Stimulated activated naive CD8-positive, alpha-beta T cell treated with anti-CD3 and anti-CD28 coated beads, Interleukin-15, Interleukin-2, amounts not matched to agents 100 U/mL and 50 U/mL, for 24 hours (primary cell): ENCODE measurements around the gene NEK10.
"Not testable (repeated sequence)": the region's sequence is repeated elsewhere in the genome, so short reads cannot be mapped to it uniquely, and the experiment has no call there.

ENCODE experiments used
- ATAC-seq: fragments of 150-1000 bp; cut with Tn5 transposase; one replicate; pipeline ENCODE4 v1.10.0; 2021
- DNase-seq: peaks from one replicate; pipeline ENCODE4 v3.0.0; 2021

Gene NEK10

DNA sequence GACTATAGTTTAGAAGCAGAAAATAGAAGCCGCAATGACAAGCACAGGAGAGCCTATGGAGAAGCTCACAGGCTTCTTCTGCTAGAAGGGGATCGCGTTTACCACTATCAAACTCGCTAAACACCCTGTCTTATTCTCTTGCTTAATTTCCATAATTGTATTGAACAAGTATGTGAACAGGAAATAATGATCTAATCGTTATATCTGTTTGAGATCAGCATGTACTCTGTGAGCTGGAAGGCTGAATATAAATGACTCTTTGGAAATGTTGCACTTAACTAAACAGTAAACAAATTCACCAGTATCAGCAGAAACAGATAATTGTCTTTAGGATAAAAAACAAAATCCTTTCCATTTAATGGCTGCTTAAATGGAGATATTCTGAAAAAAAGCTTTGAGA, 15.0 kb downstream of the NEK10 start:
- ATAC-seq = no peak
- DNase-seq = no peak

DNA sequence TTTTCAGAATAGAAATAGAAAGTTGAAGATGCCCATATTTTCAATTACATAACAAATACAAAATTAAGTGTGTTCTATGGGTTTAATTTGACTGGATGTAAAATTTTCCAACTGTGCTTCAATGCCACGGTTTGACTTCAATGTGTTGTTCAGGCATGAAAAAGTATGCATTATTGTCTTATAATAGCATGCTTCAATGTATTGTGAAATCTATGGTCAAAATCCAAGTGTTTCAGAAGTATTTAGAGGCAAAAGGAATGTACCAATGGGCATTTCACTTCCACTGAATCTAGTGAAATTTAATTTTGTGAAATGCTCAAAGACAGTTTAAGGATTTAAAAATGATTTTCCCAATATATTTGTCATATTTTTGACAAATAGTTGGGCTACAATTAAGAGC, 16.0 kb downstream of the NEK10 start:
- DNase-seq = no peak
- ATAC-seq = no peak

- no peak for ATAC-seq
- no peak for DNase-seq
These were observed 17.1 kb downstream of the NEK10 start for GRCh38 chr3:27352047-27352446.

- no peak for ATAC-seq
These were observed 19.4 kb downstream of the NEK10 start for GRCh38 chr3:27349832-27350231.

DNA sequence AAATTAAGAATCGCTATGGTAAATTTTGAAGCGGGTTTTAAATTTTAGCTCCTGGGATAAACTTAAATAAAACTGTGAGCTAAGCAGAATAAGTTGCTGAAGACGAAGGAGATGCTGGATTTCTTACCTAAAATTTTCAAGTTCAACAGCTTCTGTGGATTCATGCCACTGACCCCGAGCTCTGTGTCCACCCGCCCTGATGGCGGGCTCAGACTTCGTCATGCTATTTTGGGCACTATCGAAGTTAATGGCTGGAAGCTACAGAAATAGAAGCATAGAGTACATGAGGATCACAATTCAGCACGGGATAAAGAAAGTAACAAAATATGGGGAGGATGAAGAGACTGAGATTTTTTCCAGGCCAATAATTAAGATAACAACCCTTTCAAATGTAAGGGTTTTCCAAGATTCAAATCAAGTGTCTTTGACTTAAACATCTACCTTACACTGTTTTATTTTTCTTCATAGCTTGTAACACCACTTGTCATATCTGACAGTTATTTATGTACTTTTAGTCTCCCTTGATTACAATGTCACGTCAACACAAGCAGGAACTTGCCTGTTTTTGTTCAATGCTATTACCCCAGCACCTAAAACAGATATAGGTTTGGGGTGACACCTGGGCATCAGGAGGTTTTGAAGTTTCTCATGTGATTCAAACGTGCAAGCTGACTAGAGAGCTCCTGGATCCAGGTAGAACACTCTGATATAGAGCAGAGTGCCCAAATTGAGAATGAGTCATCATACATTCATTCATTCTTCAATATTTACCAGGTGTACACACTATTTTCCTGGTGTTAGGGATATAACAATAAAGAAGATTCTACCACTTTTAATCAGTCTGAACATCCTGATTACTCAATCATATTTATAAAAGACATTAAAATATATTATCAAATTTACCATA, 23.0 kb downstream of the NEK10 start:
- no peak for DNase-seq
- ATAC-seq = no peak

More at GRCh38 chr3:27349832-27350231, 19.4 kb downstream of the NEK10 start:
- DNase-seq = no peak

GRCh38 chr3:27345493-27345892, 23.7 kb downstream of the NEK10 start:
- DNase-seq (no peak), ATAC-seq (no peak)

- no peak for ATAC-seq
- no peak for DNase-seq
These were observed 24.1 kb downstream of the NEK10 start for GRCh38 chr3:27345045-27345444.

- ATAC-seq (no peak), DNase-seq (no peak)
These were observed 25.0 kb downstream of the NEK10 start for GRCh38 chr3:27344192-27344591.

- DNase-seq (no peak), ATAC-seq (no peak)
These were observed 26.9 kb downstream of the NEK10 start for GRCh38 chr3:27342267-27342666.

- no peak for DNase-seq
- no peak for ATAC-seq
These were observed 28.6 kb downstream of the NEK10 start for GRCh38 chr3:27340534-27340933.

- DNase-seq (no peak), ATAC-seq (no peak)
These were observed 33.6 kb downstream of the NEK10 start for GRCh38 chr3:27335571-27335970.

DNA sequence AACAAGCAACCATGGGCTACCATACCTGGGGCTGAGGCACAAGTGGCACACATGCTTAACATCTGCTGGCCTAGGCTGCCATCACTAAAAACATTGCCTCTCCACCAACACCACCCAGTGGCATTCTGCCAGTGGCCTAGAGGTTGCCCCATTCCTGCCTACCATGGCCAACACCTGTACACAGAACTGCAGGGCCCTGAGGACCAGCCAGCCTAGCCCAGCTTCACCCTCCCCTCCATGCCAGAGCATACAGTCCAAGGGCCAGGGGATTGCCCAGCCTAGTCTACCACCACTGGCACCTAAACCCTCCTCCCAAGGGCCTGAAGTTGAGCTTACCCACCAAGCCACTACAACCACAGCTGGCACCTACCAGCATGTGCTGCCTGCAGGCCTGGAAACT, 35.3 kb downstream of the NEK10 start:
- no peak for ATAC-seq
- DNase-seq = no peak

DNA sequence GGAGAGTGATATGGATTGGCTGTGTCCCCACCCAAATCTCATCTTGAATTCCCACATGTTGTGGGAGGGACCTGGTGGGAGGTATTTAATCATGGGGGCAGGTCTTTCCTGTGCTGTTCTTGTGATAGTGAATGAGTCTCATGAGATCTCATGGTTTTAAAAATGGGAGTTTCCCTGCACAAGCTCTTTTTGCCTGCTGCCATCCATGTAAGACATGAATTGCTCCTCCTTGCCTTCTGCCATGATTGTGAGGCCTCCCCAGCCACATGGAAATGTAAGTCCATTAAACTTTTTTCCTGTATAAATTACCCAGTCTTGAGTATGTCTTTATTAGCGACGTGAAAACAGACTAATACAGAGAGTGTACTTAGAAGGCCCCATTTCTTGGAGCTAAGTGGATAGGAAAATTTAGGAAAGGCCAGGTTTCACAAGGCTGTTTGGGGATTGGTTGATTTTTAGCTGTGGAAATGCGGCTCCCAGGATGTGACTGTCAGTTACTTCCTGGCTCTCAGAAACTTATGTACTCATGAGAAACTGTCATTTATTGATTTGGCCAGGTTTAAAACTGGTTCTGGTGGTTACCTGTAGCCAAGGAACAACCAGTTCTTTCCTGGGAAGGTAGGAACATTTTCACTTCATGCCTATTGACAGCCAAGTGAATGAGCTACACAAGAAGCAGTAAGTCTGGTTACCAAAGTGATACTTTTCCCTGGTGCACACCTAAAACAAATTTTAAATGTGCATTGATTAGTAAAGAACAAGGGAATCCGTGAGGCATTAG, 40.0 kb downstream of the NEK10 start:
- not testable (repeated sequence) for DNase-seq, ATAC-seq

DNA sequence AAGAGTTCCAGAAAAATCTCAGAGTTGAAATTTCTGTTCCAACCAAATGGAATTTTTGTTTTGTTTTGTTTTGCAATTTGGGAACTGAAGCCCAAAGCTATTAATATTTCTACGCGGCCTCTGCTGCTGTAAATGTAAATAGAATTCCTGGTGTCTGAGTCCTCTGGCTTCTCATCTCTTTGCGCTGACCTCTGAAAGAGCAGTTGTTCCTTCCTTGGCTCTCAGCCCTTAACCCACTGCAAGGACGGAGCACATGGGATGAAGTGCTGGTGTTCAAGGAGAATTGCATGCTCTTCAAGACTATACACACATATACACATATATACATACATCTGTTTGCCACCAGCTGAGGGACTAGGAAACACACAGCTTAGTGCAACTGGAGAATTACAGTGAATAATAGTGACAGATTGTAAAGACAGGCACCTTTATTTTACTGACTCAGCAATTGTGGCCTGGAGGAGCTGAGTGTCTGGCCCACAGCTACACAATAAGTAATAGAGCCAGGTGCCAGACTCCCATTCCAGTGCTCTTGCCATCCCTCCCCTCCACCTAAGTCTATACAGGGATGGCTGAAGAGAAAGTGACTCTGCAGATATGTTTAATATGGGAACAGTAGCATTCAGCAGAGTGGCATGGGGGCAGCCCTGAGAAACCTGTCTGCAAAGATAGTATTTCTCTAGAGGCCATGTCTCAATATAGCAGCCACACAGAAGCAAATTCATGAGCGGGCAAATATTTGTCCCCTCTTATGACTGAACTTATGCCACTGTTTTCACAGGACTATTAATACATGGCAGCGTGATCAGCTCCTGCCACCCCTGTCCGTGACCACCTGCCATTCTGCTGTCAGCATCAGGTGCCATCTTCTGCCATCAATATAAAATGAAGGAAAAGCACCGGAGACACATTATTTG, 42.3 kb downstream of the NEK10 start:
- no peak for DNase-seq

GRCh38 chr3:27326202-27326601, 43.0 kb downstream of the NEK10 start:
- no peak for ATAC-seq
- no peak for DNase-seq

More for the DNA sequence above, 42.3 kb downstream of the NEK10 start:
- ATAC-seq = no peak

DNA sequence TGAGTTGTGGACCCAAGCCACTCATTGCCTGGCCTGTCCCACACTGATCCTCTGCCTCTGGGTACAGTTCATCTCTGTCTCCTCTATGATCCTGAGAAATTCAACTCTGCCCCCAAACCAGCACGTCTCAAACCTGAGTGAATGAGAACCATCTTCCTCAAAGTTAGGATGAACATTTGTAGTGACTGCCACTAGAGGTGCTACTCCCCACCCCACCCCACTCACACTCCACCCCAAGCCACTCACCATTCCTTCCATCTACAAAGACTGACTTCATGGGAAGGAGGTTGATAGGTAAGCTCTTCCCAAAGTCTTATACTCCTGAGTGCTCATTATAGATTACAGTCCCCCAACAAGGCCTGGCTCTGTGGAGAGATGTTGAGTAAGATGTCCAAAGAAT, 43.8 kb downstream of the NEK10 start:
- no peak for DNase-seq
- ATAC-seq = no peak

GRCh38 chr3:27324686-27325085, 44.5 kb downstream of the NEK10 start:
- DNase-seq = no peak
- no peak for ATAC-seq

GRCh38 chr3:27323087-27323570, 46.1 kb downstream of the NEK10 start:
- ATAC-seq = no peak

DNA sequence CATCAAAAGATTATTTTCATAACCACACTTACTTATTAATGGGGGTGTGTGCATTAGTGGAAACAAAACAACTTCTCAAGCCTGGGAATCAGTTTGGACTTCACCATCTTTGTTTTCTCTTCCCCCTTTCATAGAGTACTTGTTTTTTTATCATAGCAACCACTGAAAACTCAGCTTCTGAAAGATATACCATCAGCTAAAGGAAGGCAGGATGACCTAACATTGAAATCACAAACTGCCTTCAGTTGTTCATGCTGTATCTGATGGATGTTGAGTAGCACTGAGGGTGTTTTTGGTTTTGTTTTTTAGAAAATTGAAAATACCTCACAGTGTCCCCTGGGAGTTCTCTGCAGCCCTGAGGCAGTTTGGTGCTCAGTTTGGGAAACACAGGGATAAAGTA, 46.5 kb downstream of the NEK10 start:
- no peak for DNase-seq
- ATAC-seq = no peak

More at GRCh38 chr3:27323087-27323570, 46.1 kb downstream of the NEK10 start:
- DNase-seq = no peak

- DNase-seq (no peak), ATAC-seq (no peak)
These were observed 49.2 kb downstream of the NEK10 start for GRCh38 chr3:27319847-27320526.

- DNase-seq (no peak), ATAC-seq (no peak)
These were observed 49.9 kb downstream of the NEK10 start for GRCh38 chr3:27319304-27319703.
